Ovary (tissue), 3 donors: ENCODE results near the gene ASAP2.

Experiments used
- CTCF ChIP-seq, 3 donors: fragments of 450-650 bp in 2 of 3; fragments of 200-600 bp in 1 of 3; IDR thresholded peaks; one replicate each; pipeline versions ENCODE4 v1.5.1 to v1.8.0; 2016 to 2022; ENCODE audit warnings: antibody characterized with exemption in 3 of 3, mild to moderate bottlenecking in 1 of 3
- EP300 ChIP-seq: sonication (generic); formaldehyde crosslinking; IDR thresholded peaks from one replicate; pipeline ENCODE4 v1.6.1; 2017; ENCODE audit warnings: antibody characterized with exemption
- POLR2A ChIP-seq: fragments of 450-650 bp; IDR thresholded peaks from one replicate; pipeline ENCODE4 v1.6.1; 2017; ENCODE audit warnings: antibody characterized with exemption, mild to moderate bottlenecking, moderate library complexity
- donor health status: DM: no; HTN: no; CAD: no.

- TF ChIP-seq CTCF (IDR thresholded peaks at IDR 0.05) (no peak), EP300 (no peak), POLR2A (no peak)
These were observed 100.3 kb downstream of the ASAP2 start for GRCh38 chr2:9306911-9307310.
